GM18951 (cell line): ENCODE data around the gene ADA.

ENCODE experiments used
- POLR2A ChIP-seq: IDR thresholded peaks from 4 replicates; pipeline ENCODE4 v1.6.1; 2011; ENCODE audit warnings: mild to moderate bottlenecking; ENCODE audit not compliant: insufficient read length, insufficient read depth; ENCODE audit errors: extremely low read depth
- in situ Hi-C: fragments of 300-500 bp; cut with MboI; formaldehyde crosslinking; loops from one replicate; pipeline ENCODE4 v1.12.0; 2022; ENCODE audit warnings: low sequenced_read_pairs, mixed read lengths, inconsistent platforms; ENCODE audit not compliant: unreplicated experiment

The ADA gene

GRCh38 chr20:44587035-44587980 is 64.2 kb downstream of the ADA start:
- in situ Hi-C loops: no loop called here
- TF ChIP-seq POLR2A: no peak

GRCh38 chr20:44586289-44586911 is 65.1 kb downstream of the ADA start:
- peak; percentile 43 for TF ChIP-seq POLR2A
- in situ Hi-C loops: no loop called here

GRCh38 chr20:44585057-44585963 is 66.2 kb downstream of the ADA start:
- in situ Hi-C loops: no loop called here
- no peak for TF ChIP-seq POLR2A

GRCh38 chr20:44584162-44584561 is 67.3 kb downstream of the ADA start:
- in situ Hi-C loops: no loop called here
- TF ChIP-seq POLR2A: no peak

- in situ Hi-C loops: no loop called here
- no peak for TF ChIP-seq POLR2A
Measured at GRCh38 chr20:44583157-44583556, 68.3 kb downstream of the ADA start.

- no peak for TF ChIP-seq POLR2A
- in situ Hi-C loops: no loop called here
Measured at GRCh38 chr20:44582311-44583025, 69.0 kb downstream of the ADA start, which contains the start of gene PKIG. PKIG (plus strand) TSS chr20:44582579; CDS start chr20:44614557, 31,978 bp downstream.

GRCh38 chr20:44581515-44581914 is 70.0 kb downstream of the ADA start:
- TF ChIP-seq POLR2A: no peak
- in situ Hi-C loops: no loop called here

GRCh38 chr20:44580581-44581268 is 70.8 kb downstream of the ADA start:
- in situ Hi-C loops: no loop called here
- TF ChIP-seq POLR2A: no peak

- in situ Hi-C loops: no loop called here
- no peak for TF ChIP-seq POLR2A
Measured at GRCh38 chr20:44579313-44580081, 72.0 kb downstream of the ADA start.

- no peak for TF ChIP-seq POLR2A
- in situ Hi-C loops: no loop called here
Measured at GRCh38 chr20:44576297-44576696, 75.2 kb downstream of the ADA start.

GRCh38 chr20:44574372-44574771 is 77.1 kb downstream of the ADA start:
- TF ChIP-seq POLR2A: no peak
- in situ Hi-C loops: no loop called here
